Ovary (tissue), 9 donors: ENCODE results near the gene GSTM1. TPM values are rescaled to one million over a fixed set of nuclear protein-coding genes. Genes with fewer than 3 reads are reported as not detected.

Experiments used
- DNase-seq, 5 donors: peaks; one replicate each; pipeline ENCODE4 v3.0.0-alpha.2; 2019 to 2020
- H3K27ac ChIP-seq, 2 donors: fragments of 200-600 bp; one replicate each; pipeline versions ENCODE4 v1.5.1 to v1.8.0; 2019 to 2022
- H3K27me3 ChIP-seq: fragments of 200-600 bp; one replicate; pipeline ENCODE4 v1.8.0; 2022
- H3K36me3 ChIP-seq: fragments of 200-600 bp; sonication (generic); one replicate; pipeline ENCODE4 v1.5.1; 2019
- H3K4me1 ChIP-seq: one replicate; pipeline ENCODE4 v1.8.1; 2013; ENCODE audit warnings: mild to moderate bottlenecking, moderate library complexity; ENCODE audit not compliant: insufficient read depth
- H3K4me3 ChIP-seq: fragments of 200-600 bp; sonication (generic); one replicate; pipeline ENCODE4 v1.5.1; 2017
- H3K9me3 ChIP-seq, 2 donors: fragments of 200-600 bp in 1 of 2; sonication (generic) in 1 of 2; one replicate each; pipeline versions ENCODE4 v1.5.1 to v1.8.1; 2013 to 2019; ENCODE audit warnings: mild to moderate bottlenecking in 1 of 2, moderate library complexity in 1 of 2
- EP300 ChIP-seq: sonication (generic); formaldehyde crosslinking; IDR thresholded peaks from one replicate; pipeline ENCODE4 v1.6.1; 2017; ENCODE audit warnings: antibody characterized with exemption
- POLR2A ChIP-seq: fragments of 450-650 bp; IDR thresholded peaks from one replicate; pipeline ENCODE4 v1.6.1; 2017; ENCODE audit warnings: antibody characterized with exemption, mild to moderate bottlenecking, moderate library complexity
- WGBS, 3 donors: extraction: QIAGEN DNeasy Blood & Tissue Kit in 1 of 3; methylation state at CpG; one replicate each; pipeline versions ENCODE4 v1.1.5 to v1.1.7; 2013 to 2017; 5-methylcytosine and 5-hydroxymethylcytosine counted together
- intact Hi-C, 4 donors: fragments of 100-400 bp; cut with DNase I; formaldehyde crosslinking; loops; one replicate each; pipeline versions ENCODE4 v1.11.0 to v1.15.1; 2022 to 2023
- polyA plus RNA-seq, 2 donors: library from polyadenylated mRNA; stranded (reverse); fragments of 200-250 nt in 1 of 2; fragments of 350-450 nt in 1 of 2; fragmentation: Illumina TruSeq in 1 of 2; extraction: RNeasy Lipid Tissue Mini Kit (QIAGEN cat#74804) in 1 of 2; gene quantifications; one replicate each; pipeline ENCODE4 v1.2.3, GENCODE V29; 2013 to 2014
- total RNA-seq, 7 donors: library from RNA; depleted of rRNA in 2 of 7; stranded (reverse); fragments of >200 nt in 2 of 7; fragmentation: NEBNext Ultra II Directional in 3 of 7; extraction: Animal tissue kit (Norgen Biotek cat#: 25700) in 3 of 7; gene quantifications; one replicate each; pipeline versions ENCODE4 v1.1.0 to v1.2.4, GENCODE V29; 2016 to 2023
- TF ChIP-seq, protein P1 (sequence below), 3 donors: fragments of 450-650 bp in 2 of 3; fragments of 200-600 bp in 1 of 3; IDR thresholded peaks; one replicate each; pipeline versions ENCODE4 v1.5.1 to v1.8.0; 2016 to 2022; ENCODE audit warnings: antibody characterized with exemption in 3 of 3, mild to moderate bottlenecking in 1 of 3
- donor health status: DM: no; HTN: no; CAD: no; lungs with moderate emphysema.
- donor health status: DM: no; HTN: no; CAD: no.
- donor health status: Bipolar disorder and iron deficiency.
- donor health status: DM: yes; HTN: yes; CAD: no.
- donor health status: DM: no; HTN: no; CAD: no.
- donor health status: DM: yes; HTN: yes; CAD: no.

GSTM1 gene
- total and polyA plus RNA-seq, 9 donors: 0.32 to 482 (median 181) TPM; not detected in 3

DNA sequence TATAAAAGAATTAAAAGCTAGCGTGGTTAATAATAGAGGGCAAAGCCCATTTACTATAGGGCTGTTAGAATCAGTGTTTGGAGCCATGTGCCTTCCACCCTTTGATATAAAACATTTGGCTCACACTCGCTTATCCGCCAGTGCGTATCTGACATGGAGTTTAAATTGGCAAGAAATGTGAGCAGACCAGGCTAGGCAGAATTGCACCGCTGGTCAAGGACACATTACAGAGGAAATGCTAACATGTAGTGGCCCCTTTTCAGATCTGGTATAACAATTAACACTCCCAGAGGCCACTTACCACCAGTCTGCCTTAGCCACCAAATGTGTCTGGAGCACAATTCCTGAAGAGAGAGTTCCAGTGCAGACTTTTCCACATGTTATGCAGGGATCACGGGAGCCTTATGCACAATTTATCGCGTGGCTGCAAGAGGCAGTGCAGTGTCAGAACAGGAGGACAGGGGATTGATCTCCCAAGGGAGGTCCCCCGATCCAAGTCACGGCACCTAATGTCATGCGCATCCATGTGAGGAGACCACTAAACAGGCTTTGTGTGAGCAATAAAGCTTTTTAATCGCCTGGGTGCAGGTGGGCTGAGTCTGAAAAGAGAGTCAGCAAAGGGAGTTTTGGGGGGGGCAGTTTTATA, 39.2 kb downstream of the GSTM1 start:
- Histone ChIP-seq H3K9me3 (no peaks in the 10 kb centered on the region), H3K4me3 (no peak overlapping the region), H3K36me3 (no peaks in the 10 kb centered on the region), H3K27ac (no peak overlapping the region), H3K4me1 (no peaks in the 10 kb centered on the region), H3K27me3 (no peaks in the 10 kb centered on the region)
- intact Hi-C loops: no loop called here
- WGBS, 3 donors: 89 to 92% (median 90%) methylated on average over 12 of the region's 12 CpGs
- no peak for DNase-seq
- no peak for TF ChIP-seq EP300
- no peak for TF ChIP-seq POLR2A
- TF ChIP-seq, protein P1, sequence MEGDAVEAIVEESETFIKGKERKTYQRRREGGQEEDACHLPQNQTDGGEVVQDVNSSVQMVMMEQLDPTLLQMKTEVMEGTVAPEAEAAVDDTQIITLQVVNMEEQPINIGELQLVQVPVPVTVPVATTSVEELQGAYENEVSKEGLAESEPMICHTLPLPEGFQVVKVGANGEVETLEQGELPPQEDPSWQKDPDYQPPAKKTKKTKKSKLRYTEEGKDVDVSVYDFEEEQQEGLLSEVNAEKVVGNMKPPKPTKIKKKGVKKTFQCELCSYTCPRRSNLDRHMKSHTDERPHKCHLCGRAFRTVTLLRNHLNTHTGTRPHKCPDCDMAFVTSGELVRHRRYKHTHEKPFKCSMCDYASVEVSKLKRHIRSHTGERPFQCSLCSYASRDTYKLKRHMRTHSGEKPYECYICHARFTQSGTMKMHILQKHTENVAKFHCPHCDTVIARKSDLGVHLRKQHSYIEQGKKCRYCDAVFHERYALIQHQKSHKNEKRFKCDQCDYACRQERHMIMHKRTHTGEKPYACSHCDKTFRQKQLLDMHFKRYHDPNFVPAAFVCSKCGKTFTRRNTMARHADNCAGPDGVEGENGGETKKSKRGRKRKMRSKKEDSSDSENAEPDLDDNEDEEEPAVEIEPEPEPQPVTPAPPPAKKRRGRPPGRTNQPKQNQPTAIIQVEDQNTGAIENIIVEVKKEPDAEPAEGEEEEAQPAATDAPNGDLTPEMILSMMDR (IDR thresholded peaks at IDR 0.05): no peak

DNA sequence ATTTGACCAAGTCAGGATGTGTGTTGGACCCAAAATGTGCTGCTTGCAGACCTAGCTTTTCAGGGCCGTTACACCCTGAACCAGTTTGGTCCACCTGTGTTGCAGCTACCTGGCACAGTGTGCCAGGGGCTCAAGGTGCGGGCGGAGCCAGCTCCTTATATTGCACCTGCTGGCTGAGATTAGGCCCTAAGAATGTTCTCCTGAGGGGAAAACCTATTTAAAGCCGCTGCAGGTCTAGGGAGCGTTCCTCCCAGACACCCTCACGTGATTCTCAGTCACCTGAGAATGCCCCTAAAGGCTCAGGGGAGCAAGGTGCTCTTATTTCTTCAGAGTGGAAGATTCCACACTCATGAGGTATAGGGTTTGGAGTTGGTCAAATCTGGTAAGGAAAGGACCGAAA, 41.3 kb downstream of the GSTM1 start:
- DNase-seq: no peak
- no peak for TF ChIP-seq POLR2A
- TF ChIP-seq, protein P1 (IDR thresholded peaks at IDR 0.05): no peak
- TF ChIP-seq EP300: no peak
- Histone ChIP-seq H3K4me1 (no peaks in the 10 kb centered on the region), H3K27me3 (no peaks in the 10 kb centered on the region), H3K36me3 (no peaks in the 10 kb centered on the region), H3K27ac (no peak overlapping the region), H3K4me3 (no peak overlapping the region), H3K9me3 (no peaks in the 10 kb centered on the region)
- intact Hi-C loops: no loop called here
- WGBS, 3 donors: 91 to 95% (median 94%) methylated on average over 7 of the region's 7 CpGs

DNA sequence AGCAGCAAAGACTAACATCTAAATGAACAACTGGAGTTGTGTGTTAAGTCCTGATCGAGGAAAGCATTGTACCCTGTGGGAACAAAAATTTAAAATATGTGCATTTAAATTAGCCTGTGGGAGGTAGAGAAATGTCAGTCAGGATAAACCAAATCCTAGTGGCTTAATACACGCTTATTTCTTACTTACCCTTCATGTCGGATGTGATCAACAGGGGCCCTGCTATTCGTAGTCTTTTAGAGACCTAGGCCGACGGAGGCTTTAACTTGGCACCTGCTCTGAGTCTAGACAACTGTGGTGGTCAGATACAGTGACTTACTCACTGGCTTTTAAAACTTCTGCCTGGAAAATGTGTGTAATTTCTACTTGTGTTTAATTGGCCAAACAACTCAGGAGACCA, 43.0 kb downstream of the GSTM1 start:
- Histone ChIP-seq H3K4me3 (no peak overlapping the region), H3K27ac (no peak overlapping the region), H3K9me3 (no peaks in the 10 kb centered on the region), H3K4me1 (no peaks in the 10 kb centered on the region), H3K27me3 (no peaks in the 10 kb centered on the region), H3K36me3 (no peaks in the 10 kb centered on the region)
- intact Hi-C loops: no loop called here
- no peak for DNase-seq
- TF ChIP-seq, protein P1 (IDR thresholded peaks at IDR 0.05): no peak
- WGBS, 3 donors: 77 to 82% (median 79%) methylated on average over 6 of the region's 6 CpGs

DNA sequence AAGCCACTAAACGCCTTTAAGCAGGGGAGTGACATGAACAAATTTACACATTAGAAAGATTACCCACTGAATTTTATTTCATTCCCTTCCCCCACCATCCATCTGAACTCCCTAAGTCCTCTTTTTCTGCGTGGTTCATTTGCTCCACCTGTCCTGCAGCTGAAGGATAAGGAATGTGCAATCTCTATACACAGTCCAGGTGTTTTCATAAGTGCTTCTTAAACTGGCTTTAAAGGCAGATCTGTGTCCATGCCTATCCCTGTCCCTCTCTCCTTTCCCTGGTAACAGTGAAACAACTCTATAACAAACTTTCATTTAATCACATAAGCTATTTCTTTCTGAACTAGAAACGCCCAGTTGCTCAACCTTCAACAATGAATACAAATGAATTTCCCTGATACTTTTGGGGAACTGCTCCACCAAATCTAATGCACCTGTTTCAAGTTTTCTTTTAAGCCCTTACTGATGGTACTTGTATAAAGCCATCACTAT, 44.8 kb downstream of the GSTM1 start:
- no peak for TF ChIP-seq POLR2A
- no peak for TF ChIP-seq EP300
- TF ChIP-seq, protein P1 (IDR thresholded peaks at IDR 0.05): no peak
- intact Hi-C loops: no loop called here
- DNase-seq: no peak
- 47 to 59% (median 59%) methylated on average over 3 of the region's 3 CpGs for WGBS, 3 donors
- no peaks in the 10 kb centered on the region for H3K27me3 ChIP-seq
- H3K4me3 ChIP-seq: no peak overlapping the region
- H3K9me3 ChIP-seq: no peaks in the 10 kb centered on the region
- H3K4me1 ChIP-seq: no peaks in the 10 kb centered on the region
- no peak overlapping the region for H3K27ac ChIP-seq
- H3K36me3 ChIP-seq: no peaks in the 10 kb centered on the region
